Activated naive CD8-positive, alpha-beta T cell treated with anti-CD3 and anti-CD28 coated beads, Interleukin-2, amount 50 U/mL, for 16 hours (primary cell): ENCODE measurements around the gene GJB1.
"Not testable (repeated sequence)": the region's sequence is repeated elsewhere in the genome, so short reads cannot be mapped to it uniquely, and the experiment has no call there.

Source experiments
- DNase-seq: peaks from one replicate; pipeline ENCODE4 v3.0.0-alpha.2; 2020; ENCODE audit warnings: low read depth, low spot score

GJB1 gene

DNA sequence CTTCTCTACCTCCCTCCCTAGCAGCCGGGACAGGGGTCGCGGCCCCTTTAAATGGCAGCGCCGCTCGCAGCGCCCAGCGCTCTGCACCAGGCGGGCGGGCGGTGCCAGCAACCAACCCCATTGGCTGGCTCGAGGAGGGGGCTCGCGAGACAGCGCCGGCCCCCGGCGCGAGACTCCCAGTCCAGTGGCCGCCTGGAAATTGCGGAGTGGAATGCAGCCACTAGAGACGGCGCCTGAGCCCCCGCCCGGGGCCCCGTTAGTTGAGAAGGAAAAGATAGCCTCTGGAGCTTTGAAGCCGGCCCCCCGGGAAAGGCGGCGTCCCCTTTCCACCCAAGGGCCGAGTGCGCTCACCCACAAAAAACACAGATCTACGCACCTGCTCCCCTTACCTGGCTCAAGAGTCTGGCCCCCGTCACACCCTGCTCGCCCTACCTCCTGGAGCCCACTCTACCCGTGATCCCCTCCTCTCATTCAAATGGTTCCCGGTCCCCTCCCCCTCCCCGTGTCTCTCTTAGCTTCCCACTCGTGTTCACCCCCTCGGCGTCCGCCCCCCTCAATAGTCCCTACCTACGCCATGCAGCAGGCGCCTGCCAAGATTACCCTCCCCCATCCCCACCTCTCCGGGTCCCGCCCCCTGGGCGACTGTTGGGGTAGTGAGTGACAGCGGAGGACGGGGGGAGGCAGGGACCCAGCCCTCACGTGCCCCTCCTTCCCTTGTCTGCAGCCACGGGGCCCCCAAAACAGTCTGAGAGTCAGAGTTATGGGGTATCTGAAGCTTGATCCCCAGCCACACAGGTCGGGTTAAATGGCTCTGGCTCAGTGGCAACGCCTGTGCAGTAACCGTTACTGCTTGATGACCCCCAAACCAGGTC lies 31.3 kb downstream of the GJB1 start, which contains the start of gene ZMYM3:
Gene ZMYM3, minus strand, starts transcription at position 49 of the 872 bp plus-strand sequence. CDS start 885 bp downstream, outside the sequence.
- peak; percentile 49 for DNase-seq

DNA sequence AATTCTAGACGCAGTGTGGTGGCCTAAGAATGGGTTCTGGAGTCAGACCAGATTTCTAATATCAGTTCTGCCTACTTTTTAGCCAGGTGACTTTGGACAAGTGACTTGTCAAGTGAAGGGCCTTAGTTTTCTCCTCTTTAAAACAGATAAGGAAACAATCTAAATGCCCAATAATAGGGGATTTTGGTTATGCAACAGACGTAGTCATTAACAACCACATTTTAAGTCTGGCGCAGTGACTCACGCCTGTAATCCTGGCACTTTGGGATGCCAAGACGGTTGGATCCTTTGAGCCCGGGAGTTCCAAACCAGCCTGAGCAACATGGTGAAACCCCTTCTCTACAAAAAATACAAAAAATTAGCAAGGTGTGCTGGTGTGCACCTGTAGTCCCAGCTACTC lies 33.0 kb downstream of the GJB1 start:
- DNase-seq: no peak

DNA sequence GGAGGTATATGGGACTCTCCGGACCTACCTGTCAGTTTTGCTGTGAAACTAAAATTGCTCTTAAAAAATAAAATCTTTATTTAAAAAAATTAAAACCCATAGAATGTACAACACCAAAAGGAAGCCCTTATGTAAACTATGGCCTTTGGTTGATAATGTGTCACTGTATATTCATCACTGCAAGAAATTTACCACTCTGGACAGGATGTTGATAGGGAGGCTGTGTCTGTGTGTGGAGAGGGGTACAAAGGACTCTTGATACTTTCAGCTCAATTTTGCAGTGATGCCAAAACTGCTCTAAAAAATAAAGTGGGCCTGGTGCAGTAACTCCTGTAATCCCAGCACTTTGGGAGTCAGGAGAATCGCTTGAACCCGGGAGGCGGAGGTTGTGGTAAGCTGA lies 33.8 kb downstream of the GJB1 start:
- no peak for DNase-seq

DNA sequence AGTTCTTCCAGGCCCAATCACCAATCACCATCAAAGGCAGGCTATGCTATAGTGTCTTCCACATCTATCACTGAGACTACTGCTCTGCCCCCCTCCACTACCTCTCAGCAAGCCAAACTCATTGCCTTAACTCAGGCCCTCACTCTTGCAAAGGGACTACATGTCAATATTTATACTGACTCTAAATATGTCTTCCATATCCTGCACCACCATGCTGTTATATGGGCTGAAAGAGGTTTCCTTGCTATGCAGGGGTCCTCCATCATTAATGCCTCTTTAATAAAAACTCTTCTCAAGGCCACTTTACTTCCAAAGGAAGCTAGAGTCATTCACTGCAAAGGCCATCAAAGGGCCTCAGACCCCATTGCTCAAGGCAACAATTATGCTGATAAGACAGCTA lies 45.6 kb downstream of the GJB1 start:
- not testable (repeated sequence) for DNase-seq

DNA sequence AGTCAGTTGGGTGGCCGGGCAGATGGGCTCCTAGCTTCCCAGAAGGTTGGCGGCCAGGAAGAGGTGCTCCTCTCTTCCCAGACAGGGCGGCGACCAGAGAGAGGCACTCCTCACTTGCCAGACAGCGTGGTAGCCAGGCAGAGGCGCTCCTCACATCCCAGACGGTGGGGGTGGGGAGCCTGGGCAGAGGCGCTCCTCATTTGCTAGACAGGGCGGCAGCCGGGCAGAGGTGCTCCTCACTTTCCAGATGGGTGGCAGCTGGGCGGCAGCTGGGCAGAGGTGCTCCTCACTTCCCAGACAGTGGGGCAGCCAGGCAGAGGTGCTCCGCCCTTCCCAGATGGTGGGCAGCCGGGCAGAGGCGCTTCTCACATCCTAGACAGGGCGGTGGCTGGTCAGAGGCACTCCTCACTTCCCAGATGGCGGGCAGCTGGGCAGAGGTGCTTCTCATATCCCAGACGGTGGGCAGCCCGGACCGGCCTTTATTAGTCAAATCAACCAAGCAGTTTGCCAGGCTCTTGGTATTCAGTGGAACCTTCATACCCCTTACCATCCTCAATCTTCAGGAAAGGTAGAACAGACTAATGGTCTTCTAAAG lies 46.9 kb downstream of the GJB1 start:
- DNase-seq: no peak

DNA sequence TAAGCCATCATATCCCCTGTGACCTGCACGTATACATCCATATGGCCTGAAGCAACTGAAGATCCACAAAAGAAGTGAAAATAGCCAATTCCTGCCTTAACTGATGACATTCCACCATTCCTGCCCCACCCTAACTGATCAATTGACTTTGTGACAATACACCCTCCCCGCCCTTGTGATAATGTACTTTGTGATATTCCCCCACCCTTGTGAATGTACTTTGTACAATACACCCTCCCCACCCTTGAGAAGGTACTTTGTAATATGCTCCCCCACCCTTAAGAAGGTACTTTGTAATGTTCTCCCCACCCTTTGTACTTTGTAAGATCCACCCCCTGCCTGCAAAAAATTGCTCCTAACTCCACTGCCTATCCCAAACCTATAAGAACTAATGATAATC lies 49.3 kb downstream of the GJB1 start:
- DNase-seq: not testable (repeated sequence)
